Prostate gland (tissue), 2 donors: ENCODE measurements around the gene IGHMBP2.

Source experiments
- CTCF ChIP-seq, 4 experiments: fragments of 200-600 bp in 2 of 4; fragments of 450-650 bp in 2 of 4; sonication (generic) in 2 of 4; IDR thresholded peaks; 1 replicate in 3 of 4; 2 replicates in 1 of 4; pipeline ENCODE4 v1.5.1; 2016 to 2019; ENCODE audit warnings: antibody characterized with exemption in 4 of 4, mild to moderate bottlenecking in 2 of 4, moderate library complexity in 2 of 4
- POLR2A ChIP-seq: fragments of 450-650 bp; IDR thresholded peaks from one replicate; pipeline ENCODE4 v1.6.1; 2016; ENCODE audit warnings: antibody characterized with exemption, mild to moderate bottlenecking
- POLR2AphosphoS5 ChIP-seq: sonication (generic); formaldehyde crosslinking; IDR thresholded peaks from one replicate; pipeline ENCODE4 v1.6.1; 2017; ENCODE audit warnings: antibody characterized with exemption

- TF ChIP-seq CTCF (IDR thresholded peaks at IDR 0.05) (no peak), POLR2AphosphoS5 (no peak), POLR2A (no peak)
Measured at GRCh38 chr11:68960294-68961071, 56.8 kb downstream of the IGHMBP2 start.
